Tibial nerve (tissue), 4 donors: ENCODE results near the gene GSTP1. TPM values are rescaled to one million over a fixed set of nuclear protein-coding genes. Genes with fewer than 3 reads are reported as not detected.

Experiments used
- DNase-seq, 2 donors: peaks; one replicate each; pipeline ENCODE4 v3.0.0-alpha.2; 2019; ENCODE audit warnings: low spot score in 2 of 2
- H3K27ac ChIP-seq, 4 donors: fragments of 200-600 bp; sonication (generic) in 3 of 4; one replicate each; pipeline ENCODE4 v1.5.1; 2017 to 2019; ENCODE audit warnings: mild to moderate bottlenecking in 1 of 4
- H3K27me3 ChIP-seq, 2 donors: fragments of 200-600 bp; sonication (generic) in 1 of 2; one replicate each; pipeline versions ENCODE4 v1.5.1 to v1.6.0; 2017 to 2019
- H3K36me3 ChIP-seq, 3 donors: fragments of 200-600 bp; sonication (generic); one replicate each; pipeline ENCODE4 v1.5.1; 2018 to 2019
- H3K4me1 ChIP-seq, 4 donors: fragments of 200-600 bp; sonication (generic) in 3 of 4; one replicate each; pipeline ENCODE4 v1.5.1; 2017 to 2019
- H3K4me3 ChIP-seq, 4 donors: fragments of 200-600 bp; sonication (generic) in 3 of 4; one replicate each; pipeline ENCODE4 v1.5.1; 2017 to 2019; ENCODE audit warnings: mild to moderate bottlenecking in 1 of 4, moderate library complexity in 1 of 4
- H3K9me3 ChIP-seq, 4 donors: fragments of 200-600 bp; sonication (generic) in 3 of 4; one replicate each; pipeline ENCODE4 v1.5.1; 2017 to 2019
- CTCF ChIP-seq, 5 experiments: fragments of 200-600 bp in 3 of 5; fragments of 450-650 bp in 2 of 5; sonication (generic) in 3 of 5; IDR thresholded peaks; one replicate each; pipeline ENCODE4 v1.5.1; 2016 to 2019; ENCODE audit warnings: antibody characterized with exemption in 5 of 5, mild to moderate bottlenecking in 3 of 5, moderate library complexity in 2 of 5
- EP300 ChIP-seq, 2 donors: sonication (generic); formaldehyde crosslinking; IDR thresholded peaks; one replicate each; pipeline ENCODE4 v1.6.1; 2017; ENCODE audit warnings: antibody characterized with exemption in 2 of 2, mild to moderate bottlenecking in 1 of 2
- POLR2A ChIP-seq, 2 donors: fragments of 450-650 bp; IDR thresholded peaks; one replicate each; pipeline ENCODE4 v1.6.1; 2017; ENCODE audit warnings: antibody characterized with exemption in 2 of 2, mild to moderate bottlenecking in 2 of 2, moderate library complexity in 2 of 2
- WGBS, 2 donors: methylation state at CpG; one replicate each; pipeline ENCODE4 v1.1.5; 2018; 5-methylcytosine and 5-hydroxymethylcytosine counted together
- small RNA-seq: library from RNA; depleted of rRNA; stranded (forward); fragments of <200 nt; gene quantifications from one replicate; pipeline ENCODE3, GENCODE V24; 2016
- total RNA-seq, 4 donors: library from RNA; depleted of rRNA; stranded (reverse); fragments of >200 nt; gene quantifications; one replicate each; pipeline ENCODE4 v1.1.0, GENCODE V29; 2016

The GSTP1 gene
- total RNA-seq, 4 donors from 2014 or later = 631 to 1,055 (median 774) TPM

- Histone ChIP-seq H3K9me3 (no peaks in the 10 kb centered on the region), H3K27ac (no peak overlapping the region), H3K36me3 (no peaks in the 10 kb centered on the region), H3K27me3 (peaks cover 0 to 10% of the 10 kb centered on the region in 2 donors), H3K4me1 (peaks cover 0 to 17% (median 6%) of the 10 kb centered on the region in 4 donors), H3K4me3 (no peak overlapping the region)
- 79 to 83% methylated on average over 4 of the region's 4 CpGs for WGBS, 2 donors
- no peak for TF ChIP-seq CTCF (IDR thresholded peaks at IDR 0.05)
- TF ChIP-seq EP300 (IDR thresholded peaks at IDR 0.05) = no peak
- TF ChIP-seq POLR2A (IDR thresholded peaks at IDR 0.05) = no peak
- no peak for DNase-seq
Observed at GRCh38 chr11:67635231-67635521, 51.6 kb downstream of the GSTP1 start.

Small RNA genes lying within 50 kb of the gene (small RNA-seq; reads per million reads assigned to genes)
- not detected for gene AP003385.3

Other genes with a start within 250 kb of the GSTP1 start
- 100 to 1,000 TPM in 1 of 4 donors, 10 to 100 TPM in 3; 70.8 to 154 (median 88.5) TPM for gene POLD4, start 230.3 kb upstream of the GSTP1 start, total RNA-seq
- 10 to 100 TPM in 1 of 4 donors, 1 to 10 TPM in 3; 3.7 to 23.1 (median 5.9) TPM for gene CLCF1, start 210.2 kb upstream of the GSTP1 start, total RNA-seq
- 10 to 100 TPM; 22.7 to 39.0 (median 36.4) TPM for gene RAD9A, start 191.8 kb upstream of the GSTP1 start, total RNA-seq
- 10 to 100 TPM; 50.6 to 97.8 (median 72.7) TPM for gene PPP1CA, start 182.0 kb upstream of the GSTP1 start, total RNA-seq
- gene TBC1D10C, start 179.7 kb upstream of the GSTP1 start, total RNA-seq = 1 to 10 TPM; 1.5 to 4.5 (median 2.2) TPM
- gene CARNS1, start 168.1 kb upstream of the GSTP1 start, total RNA-seq = 1 to 10 TPM; 1.8 to 5.9 (median 4.3) TPM
- 10 to 100 TPM; 36.9 to 69.3 (median 47.1) TPM for gene RPS6KB2, start 155.3 kb upstream of the GSTP1 start, total RNA-seq
- 10 to 100 TPM in 3 of 4 donors, 1 to 10 TPM in 1; 6.9 to 18.0 (median 12.8) TPM for gene PTPRCAP, start 146.1 kb upstream of the GSTP1 start, total RNA-seq
- 10 to 100 TPM; 60.9 to 95.1 (median 77.1) TPM for gene CORO1B, start 140.3 kb upstream of the GSTP1 start, total RNA-seq
- not detected for gene GPR152, start 131.1 kb upstream of the GSTP1 start, total RNA-seq
- 1 to 10 TPM in 3 of 4 donors, under 1 TPM in 1; 0.21 to 5.7 (median 3.6) TPM for gene CABP4, start 128.5 kb upstream of the GSTP1 start, total RNA-seq
- gene TMEM134, start 114.6 kb upstream of the GSTP1 start, total RNA-seq = 100 to 1,000 TPM in 2 of 4 donors, 10 to 100 TPM in 2; 49.2 to 184 (median 96.6) TPM
- 100 to 1,000 TPM in 2 of 4 donors, 10 to 100 TPM in 2; 88.2 to 117 (median 96.0) TPM for gene AIP, start 100.8 kb upstream of the GSTP1 start, total RNA-seq
- gene PITPNM1, start 78.4 kb upstream of the GSTP1 start, total RNA-seq = 10 to 100 TPM; 22.8 to 69.6 (median 38.6) TPM
- 10 to 100 TPM; 75.4 to 90.8 (median 80.6) TPM for gene CDK2AP2, start 75.7 kb upstream of the GSTP1 start, total RNA-seq
- gene CABP2, start 60.4 kb upstream of the GSTP1 start, total RNA-seq = not detected
- gene NDUFV1, start 23.1 kb downstream of the GSTP1 start, total RNA-seq = 100 to 1,000 TPM; 282 to 357 (median 323) TPM
- gene NUDT8, start 46.1 kb downstream of the GSTP1 start, total RNA-seq = 10 to 100 TPM; 11.0 to 21.3 (median 20.0) TPM
- not detected for gene TBX10, start 56.0 kb downstream of the GSTP1 start, total RNA-seq
- gene ACY3, start 66.9 kb downstream of the GSTP1 start, total RNA-seq = under 1 TPM in 1 of 4 donors, not detected in 3; 0.44 TPM
- gene ALDH3B2, start 90.8 kb downstream of the GSTP1 start, total RNA-seq = not detected